Panc1 (cell line): Measurements from ENCODE around the gene ANKRD53. TPM values are rescaled to one million over a fixed set of nuclear protein-coding genes. Genes with fewer than 3 reads are reported as not detected.

Source experiments
- ATAC-seq: fragments of 200-7000 bp; cut with Tn5 transposase; 2 replicates; pipeline ENCODE4 v1.9.1; 2020; ENCODE audit warnings: mild to moderate bottlenecking, moderate library complexity
- BruUV-seq: library from RNA; stranded (reverse); fragments of 400-500 nt; replicated peaks from 2 replicates; lab custom pipeline; 2021; lab: Mats Ljungman, UMichigan
- CTCF ChIA-PET: fragments of 300-600 bp; sonication (Branson Sonifier 250); formaldehyde crosslinking; loops from one replicate; lab custom pipeline; 2022; ENCODE audit warnings: antibody characterized with exemption; lab: Charles Lee
- POLR2A ChIA-PET: fragments of 300-600 bp; sonication (Branson Sonifier 250); formaldehyde crosslinking; loops from one replicate; lab custom pipeline; 2022; ENCODE audit warnings: antibody characterized with exemption; lab: Charles Lee
- DNase-seq: peaks from one replicate; pipeline ENCODE4 v3.0.0-alpha.2; 2010; ENCODE audit warnings: low read depth, low spot score
- H3K27ac ChIP-seq: 2 replicates; pipeline ENCODE4 v1.5.1; 2011; ENCODE audit warnings: mild to moderate bottlenecking, low read length, inconsistent platforms
- H3K27me3 ChIP-seq: fragments of 200-500 bp; sonication (Bioruptor generic); 2 replicates; pipeline ENCODE4 v1.6.0; 2014; ENCODE audit warnings: low read length, inconsistent platforms; ENCODE audit not compliant: control insufficient read depth, insufficient read depth
- H3K36me3 ChIP-seq: fragments of 200-500 bp; sonication (Bioruptor generic); 2 replicates; pipeline ENCODE4 v1.5.1; 2014; ENCODE audit warnings: inconsistent platforms, mild to moderate bottlenecking, low read length, moderate library complexity; ENCODE audit not compliant: control insufficient read depth, insufficient read depth
- H3K4me1 ChIP-seq: 2 replicates; pipeline ENCODE4 v1.5.1; 2011; ENCODE audit warnings: inconsistent platforms, mild to moderate bottlenecking, low read length, moderate library complexity; ENCODE audit not compliant: control insufficient read depth, insufficient read depth
- H3K4me3 ChIP-seq, 2 experiments: 2 replicates each; pipeline ENCODE4 v1.5.1; 2011 to 2012; ENCODE audit warnings: low read depth in 2 of 2, low read length in 2 of 2, mild to moderate bottlenecking in 2 of 2, inconsistent platforms in 1 of 2, moderate library complexity in 1 of 2
- H3K9me3 ChIP-seq: fragments of 200-500 bp; sonication (Bioruptor generic); 2 replicates; pipeline ENCODE4 v1.5.1; 2014; ENCODE audit warnings: low read depth, mild to moderate bottlenecking, inconsistent platforms, low read length, moderate library complexity; ENCODE audit not compliant: control insufficient read depth, insufficient read depth
- POLR2AphosphoS5 ChIP-seq: IDR thresholded peaks from 2 replicates; pipeline ENCODE4 v1.6.1; 2012; ENCODE audit warnings: mild to moderate bottlenecking, low read depth, low read length, moderate library complexity
- SIN3A ChIP-seq: IDR thresholded peaks from 2 replicates; pipeline ENCODE4 v1.6.1; 2012; ENCODE audit warnings: low read depth, mild to moderate bottlenecking, low read length, moderate library complexity, borderline replicate concordance; ENCODE audit not compliant: insufficient read depth
- TCF7L2 ChIP-seq: IDR thresholded peaks from 2 replicates; pipeline ENCODE4 v1.6.1; 2011; ENCODE audit warnings: mild to moderate bottlenecking, low read depth, low read length, inconsistent platforms
- in situ Hi-C: cut with HindIII; loops from 2 replicates; pipeline ENCODE4 v1.10.0; 2016; ENCODE audit warnings: low sequenced_read_pairs, low pct_unique_long_range_greater_than_20kb
- intact Hi-C: fragments of 100-400 bp; cut with micrococcal nuclease; formaldehyde crosslinking; loops from one replicate; pipeline ENCODE4 v1.10.0; 2022; ENCODE audit not compliant: unreplicated experiment
- total RNA-seq: library from RNA; stranded (reverse); gene quantifications from one replicate; pipeline ENCODE4 v1.2.1, GENCODE V29; 2021; ENCODE audit not compliant: unreplicated experiment
- TF ChIP-seq, protein P1 (sequence below): fragments of 450-650 bp; IDR thresholded peaks from 2 replicates; pipeline ENCODE4 v1.5.1; 2017; ENCODE audit warnings: mild to moderate bottlenecking
- TF ChIP-seq, protein P2 (sequence below), 2 experiments: IDR thresholded peaks; 2 replicates each; pipeline ENCODE4 v1.6.1; 2011 to 2012; ENCODE audit warnings: low read depth in 2 of 2, control low read depth in 1 of 2, low read length in 1 of 2, mild to moderate bottlenecking in 1 of 2, moderate library complexity in 1 of 2; ENCODE audit not compliant: insufficient read depth in 1 of 2

Gene ANKRD53
- total RNA-seq, 1 experiment from 2014 or later, result not detected

DNA sequence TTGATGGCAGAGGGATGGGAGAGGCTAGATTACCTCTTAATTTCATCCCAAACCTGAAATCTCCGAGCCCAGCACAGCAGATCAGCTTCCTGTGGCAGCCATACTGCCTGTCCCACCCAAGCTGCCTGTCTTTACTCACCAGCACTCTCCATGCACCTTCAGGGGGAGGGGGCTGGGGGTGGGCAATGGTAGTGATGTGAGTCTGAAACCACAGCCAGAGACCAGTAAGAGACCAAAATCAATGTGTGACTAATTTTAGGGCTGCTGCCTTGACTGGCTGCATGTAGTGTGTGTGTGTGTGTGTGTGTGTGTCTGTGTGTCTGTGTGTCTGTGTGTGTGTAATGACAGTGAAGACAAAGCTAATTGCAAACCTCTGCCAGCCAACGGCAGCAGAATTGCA lies 27.9 kb downstream of the ANKRD53 start:
- intact Hi-C loops, result no loop called here
- H3K36me3 ChIP-seq, result no peaks in the 10 kb centered on the region
- H3K9me3 ChIP-seq, result no peaks in the 10 kb centered on the region
- POLR2A ChIA-PET, result no interaction called here
- DNase-seq, result no peak
- no peaks in the 10 kb centered on the region for H3K27me3 ChIP-seq
- no peaks in the 10 kb centered on the region for H3K4me1 ChIP-seq
- in situ Hi-C loops, result no loop called here
- BruUV-seq, result no TSS peak
- no peak for ATAC-seq
- no peak overlapping the region for H3K27ac ChIP-seq
- CTCF ChIA-PET, result interaction anchor here (0.5 kb wide), 1 partner anchor 92 kb away, joined by 7 read pairs; no protein-coding TSS in a partner anchor
- no peak for TF ChIP-seq SIN3A
- TF ChIP-seq POLR2AphosphoS5, result no peak
- TF ChIP-seq, protein P1, sequence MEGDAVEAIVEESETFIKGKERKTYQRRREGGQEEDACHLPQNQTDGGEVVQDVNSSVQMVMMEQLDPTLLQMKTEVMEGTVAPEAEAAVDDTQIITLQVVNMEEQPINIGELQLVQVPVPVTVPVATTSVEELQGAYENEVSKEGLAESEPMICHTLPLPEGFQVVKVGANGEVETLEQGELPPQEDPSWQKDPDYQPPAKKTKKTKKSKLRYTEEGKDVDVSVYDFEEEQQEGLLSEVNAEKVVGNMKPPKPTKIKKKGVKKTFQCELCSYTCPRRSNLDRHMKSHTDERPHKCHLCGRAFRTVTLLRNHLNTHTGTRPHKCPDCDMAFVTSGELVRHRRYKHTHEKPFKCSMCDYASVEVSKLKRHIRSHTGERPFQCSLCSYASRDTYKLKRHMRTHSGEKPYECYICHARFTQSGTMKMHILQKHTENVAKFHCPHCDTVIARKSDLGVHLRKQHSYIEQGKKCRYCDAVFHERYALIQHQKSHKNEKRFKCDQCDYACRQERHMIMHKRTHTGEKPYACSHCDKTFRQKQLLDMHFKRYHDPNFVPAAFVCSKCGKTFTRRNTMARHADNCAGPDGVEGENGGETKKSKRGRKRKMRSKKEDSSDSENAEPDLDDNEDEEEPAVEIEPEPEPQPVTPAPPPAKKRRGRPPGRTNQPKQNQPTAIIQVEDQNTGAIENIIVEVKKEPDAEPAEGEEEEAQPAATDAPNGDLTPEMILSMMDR, result no peak
- TF ChIP-seq, protein P2, sequence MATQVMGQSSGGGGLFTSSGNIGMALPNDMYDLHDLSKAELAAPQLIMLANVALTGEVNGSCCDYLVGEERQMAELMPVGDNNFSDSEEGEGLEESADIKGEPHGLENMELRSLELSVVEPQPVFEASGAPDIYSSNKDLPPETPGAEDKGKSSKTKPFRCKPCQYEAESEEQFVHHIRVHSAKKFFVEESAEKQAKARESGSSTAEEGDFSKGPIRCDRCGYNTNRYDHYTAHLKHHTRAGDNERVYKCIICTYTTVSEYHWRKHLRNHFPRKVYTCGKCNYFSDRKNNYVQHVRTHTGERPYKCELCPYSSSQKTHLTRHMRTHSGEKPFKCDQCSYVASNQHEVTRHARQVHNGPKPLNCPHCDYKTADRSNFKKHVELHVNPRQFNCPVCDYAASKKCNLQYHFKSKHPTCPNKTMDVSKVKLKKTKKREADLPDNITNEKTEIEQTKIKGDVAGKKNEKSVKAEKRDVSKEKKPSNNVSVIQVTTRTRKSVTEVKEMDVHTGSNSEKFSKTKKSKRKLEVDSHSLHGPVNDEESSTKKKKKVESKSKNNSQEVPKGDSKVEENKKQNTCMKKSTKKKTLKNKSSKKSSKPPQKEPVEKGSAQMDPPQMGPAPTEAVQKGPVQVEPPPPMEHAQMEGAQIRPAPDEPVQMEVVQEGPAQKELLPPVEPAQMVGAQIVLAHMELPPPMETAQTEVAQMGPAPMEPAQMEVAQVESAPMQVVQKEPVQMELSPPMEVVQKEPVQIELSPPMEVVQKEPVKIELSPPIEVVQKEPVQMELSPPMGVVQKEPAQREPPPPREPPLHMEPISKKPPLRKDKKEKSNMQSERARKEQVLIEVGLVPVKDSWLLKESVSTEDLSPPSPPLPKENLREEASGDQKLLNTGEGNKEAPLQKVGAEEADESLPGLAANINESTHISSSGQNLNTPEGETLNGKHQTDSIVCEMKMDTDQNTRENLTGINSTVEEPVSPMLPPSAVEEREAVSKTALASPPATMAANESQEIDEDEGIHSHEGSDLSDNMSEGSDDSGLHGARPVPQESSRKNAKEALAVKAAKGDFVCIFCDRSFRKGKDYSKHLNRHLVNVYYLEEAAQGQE (IDR thresholded peaks at IDR 0.05; ENCODE audit: insufficient read depth in 1 of 2, low read depth in 2 of 2, low read length in 1 of 2), result no peak
- no peak for TF ChIP-seq TCF7L2
- H3K4me3 ChIP-seq, result no peak overlapping the region

GRCh38 chr2:71006955-71007799 lies 28.7 kb downstream of the ANKRD53 start:
- BruUV-seq, result no TSS peak
- DNase-seq (no peak), ATAC-seq (peak; percentile 84)
- intact Hi-C loops (no loop called here), in situ Hi-C loops (no loop called here)
- no peaks in the 10 kb centered on the region for H3K4me1 ChIP-seq
- TF ChIP-seq, protein P2 (IDR thresholded peaks at IDR 0.05; ENCODE audit: insufficient read depth in 1 of 2, low read depth in 2 of 2, low read length in 1 of 2), result no peak
- H3K27me3 ChIP-seq, result no peaks in the 10 kb centered on the region
- no peaks in the 10 kb centered on the region for H3K9me3 ChIP-seq
- ChIA-PET POLR2A (no interaction called here), CTCF (interaction anchor here (0.5 kb wide), 1 partner anchor 91 kb away, joined by 7 read pairs; no protein-coding TSS in a partner anchor)
- H3K36me3 ChIP-seq, result no peaks in the 10 kb centered on the region
- H3K27ac ChIP-seq, result no peak overlapping the region
- H3K4me3 ChIP-seq, result no peak overlapping the region
